Heart left ventricle (tissue), 16 donors: ENCODE results near the gene ADARB1. TPM values are rescaled to one million over a fixed set of nuclear protein-coding genes. Genes with fewer than 3 reads are reported as not detected.

Experiments
- ATAC-seq, 4 donors: fragments of 200-7000 bp; cut with Tn5 transposase; one replicate each; pipeline ENCODE4 v1.9.1; 2020 to 2022; ENCODE audit warnings: moderate library complexity in 4 of 4, mild to moderate bottlenecking in 3 of 4, moderate number of reproducible peaks in 1 of 4
- DNase-seq, 5 donors: peaks; one replicate each; pipeline ENCODE4 v3.0.0-alpha.2; 2020
- H3K27ac ChIP-seq, 12 donors: fragments of 200-600 bp; sonication (generic) in 4 of 12; one replicate each; pipeline versions ENCODE4 v1.5.0 to v1.8.0; 2016 to 2022; ENCODE audit warnings: mild to moderate bottlenecking in 2 of 12
- H3K27me3 ChIP-seq, 9 donors: fragments of 200-600 bp; sonication (generic) in 2 of 9; one replicate each; pipeline versions ENCODE4 v1.5.1 to v1.8.0; 2016 to 2022; ENCODE audit warnings: mild to moderate bottlenecking in 3 of 9
- H3K36me3 ChIP-seq, 9 donors: fragments of 200-600 bp; sonication (generic) in 2 of 9; one replicate each; pipeline versions ENCODE4 v1.5.0 to v1.8.0; 2018 to 2022; ENCODE audit warnings: mild to moderate bottlenecking in 2 of 9
- H3K4me1 ChIP-seq, 12 donors: fragments of 200-600 bp; sonication (generic) in 4 of 12; one replicate each; pipeline versions ENCODE4 v1.5.0 to v1.8.0; 2016 to 2022; ENCODE audit warnings: mild to moderate bottlenecking in 3 of 12
- H3K4me3 ChIP-seq, 12 donors: fragments of 200-600 bp; sonication (generic) in 4 of 12; one replicate each; pipeline versions ENCODE4 v1.5.0 to v1.8.0; 2017 to 2022; ENCODE audit warnings: mild to moderate bottlenecking in 9 of 12, moderate library complexity in 4 of 12
- H3K9me3 ChIP-seq, 12 donors: fragments of 200-600 bp; sonication (generic) in 4 of 12; one replicate each; pipeline versions ENCODE4 v1.5.0 to v1.8.0; 2016 to 2022; ENCODE audit warnings: mild to moderate bottlenecking in 1 of 12
- POLR2A ChIP-seq, 2 donors: fragments of 450-650 bp; IDR thresholded peaks; one replicate each; pipeline ENCODE4 v1.6.1; 2017; ENCODE audit warnings: antibody characterized with exemption in 2 of 2, mild to moderate bottlenecking in 2 of 2, moderate library complexity in 2 of 2
- WGBS, 4 donors: extraction: QIAGEN DNeasy Blood & Tissue Kit in 2 of 4; methylation state at CpG; one replicate each; pipeline versions ENCODE4 v1.1.5 to v1.1.7; 2013 to 2018; 5-methylcytosine and 5-hydroxymethylcytosine counted together
- intact Hi-C, 10 donors: fragments of 100-400 bp; cut with DNase I; formaldehyde crosslinking; loops; one replicate each; pipeline versions ENCODE4 v1.11.1 to v1.14.2; 2022
- polyA plus RNA-seq, 2 donors: library from polyadenylated mRNA; stranded (reverse); fragments of 200-250 nt; gene quantifications; one replicate each; pipeline ENCODE4 v1.2.3, GENCODE V29; 2013
- total RNA-seq, 9 donors: library from RNA; depleted of rRNA in 2 of 9; stranded (reverse); fragments of >200 nt in 2 of 9; fragmentation: NEBNext Ultra II Directional in 3 of 9; extraction: Animal tissue kit (Norgen Biotek cat#: 25700) in 3 of 9; gene quantifications; one replicate each; pipeline versions ENCODE4 v1.1.0 to v1.2.4, GENCODE V29; 2016 to 2023
- TF ChIP-seq, protein P1 (sequence below), 12 donors: fragments of 200-600 bp; sonication (generic) in 4 of 12; IDR thresholded peaks; one replicate each; pipeline versions ENCODE4 v1.5.0 to v1.8.0; 2018 to 2022; ENCODE audit warnings: antibody characterized with exemption in 12 of 12, mild to moderate bottlenecking in 5 of 12
- donor health status: ischemic (EF 13 %, LVEDD 7.1; RV severe dilation, severe dysfunction).
- donor health status: healthy with polysubstance abuse.
- donor health status: DM: no; HTN: yes; CAD: no.
- donor health status: DM: no; HTN: no; CAD: no.
- donor health status: ischemic (EF 25% LVEDD 6.9; RV normal size, moderate dysfunction).
- donor health status: ischemic (EF 25% LVEDD 5.7; RV mildly dilated, moderate dysfunction).
- donor health status: healthy.
- donor health status: DM: yes; HTN: yes; CAD: no.
- donor health status: ischemic (EF 35%, LVEDD 5.7; RV mildly dilated, moderate dysfunction).
- donor health status: nonischemic (EF 11% LVEDD 7.7; RV severe dilation, severe dysfunction).
- donor health status: DM: yes; HTN: yes; CAD: no.
- donor health status: PGD.
- donor health status: ischemic (EF 29% LVEDD 5.4; RV normal size, mild dysfunction).
- donor health status: nonischemic (EF 23%, LVEDD 6.1; RV moderate dilation, normal function).

Gene ADARB1
- total and polyA plus RNA-seq, 11 donors, result 6.9 to 16.3 (median 12.0) TPM

DNA sequence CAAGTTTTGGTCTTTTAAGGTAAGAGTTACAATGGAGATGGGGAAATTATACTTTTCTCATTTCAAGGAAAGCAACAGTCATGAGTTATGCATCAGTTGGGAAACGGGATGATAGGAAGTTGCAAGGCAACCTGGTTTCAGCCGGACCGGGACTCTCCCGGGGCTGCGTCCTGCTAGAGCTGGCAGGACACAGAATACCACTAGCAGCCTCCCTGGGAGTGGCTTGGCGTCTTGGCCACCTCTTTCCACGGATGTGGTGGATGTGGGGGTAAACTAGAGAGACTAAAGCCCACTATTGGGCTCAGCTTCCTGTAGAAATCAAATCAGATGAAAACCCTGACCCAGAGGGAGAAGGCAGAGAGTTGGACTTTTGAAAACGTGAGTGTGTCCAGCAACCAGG lies 71.9 kb downstream of the ADARB1 start:
- 44 to 61% (median 58%) methylated on average over 8 of the region's 8 CpGs for WGBS, 4 donors
- DNase-seq, result peak in 1 of 5 donors; percentile 16
- Histone ChIP-seq H3K4me1 (peaks cover 0 to 18% (median 2%) of the 10 kb centered on the region in 12 donors), H3K27ac (no peak overlapping the region), H3K36me3 (peaks cover 0 to 14% (median 5%) of the 10 kb centered on the region in 9 donors), H3K27me3 (no peaks in the 10 kb centered on the region), H3K4me3 (no peak overlapping the region), H3K9me3 (no peaks in the 10 kb centered on the region)
- intact Hi-C loops, result loop anchor here in 9 of 10 donors (5.0 to 10.0 kb wide), 8 partner anchors 58 to 448 kb away; partner anchors contain the start of gene POFUT2 (in 2 of the 9)
- peak in 1 of 4 donors; percentile 27 for ATAC-seq
- no peak for TF ChIP-seq POLR2A (IDR thresholded peaks at IDR 0.05)
- TF ChIP-seq, protein P1, sequence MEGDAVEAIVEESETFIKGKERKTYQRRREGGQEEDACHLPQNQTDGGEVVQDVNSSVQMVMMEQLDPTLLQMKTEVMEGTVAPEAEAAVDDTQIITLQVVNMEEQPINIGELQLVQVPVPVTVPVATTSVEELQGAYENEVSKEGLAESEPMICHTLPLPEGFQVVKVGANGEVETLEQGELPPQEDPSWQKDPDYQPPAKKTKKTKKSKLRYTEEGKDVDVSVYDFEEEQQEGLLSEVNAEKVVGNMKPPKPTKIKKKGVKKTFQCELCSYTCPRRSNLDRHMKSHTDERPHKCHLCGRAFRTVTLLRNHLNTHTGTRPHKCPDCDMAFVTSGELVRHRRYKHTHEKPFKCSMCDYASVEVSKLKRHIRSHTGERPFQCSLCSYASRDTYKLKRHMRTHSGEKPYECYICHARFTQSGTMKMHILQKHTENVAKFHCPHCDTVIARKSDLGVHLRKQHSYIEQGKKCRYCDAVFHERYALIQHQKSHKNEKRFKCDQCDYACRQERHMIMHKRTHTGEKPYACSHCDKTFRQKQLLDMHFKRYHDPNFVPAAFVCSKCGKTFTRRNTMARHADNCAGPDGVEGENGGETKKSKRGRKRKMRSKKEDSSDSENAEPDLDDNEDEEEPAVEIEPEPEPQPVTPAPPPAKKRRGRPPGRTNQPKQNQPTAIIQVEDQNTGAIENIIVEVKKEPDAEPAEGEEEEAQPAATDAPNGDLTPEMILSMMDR (IDR thresholded peaks at IDR 0.05), result no peak

DNA sequence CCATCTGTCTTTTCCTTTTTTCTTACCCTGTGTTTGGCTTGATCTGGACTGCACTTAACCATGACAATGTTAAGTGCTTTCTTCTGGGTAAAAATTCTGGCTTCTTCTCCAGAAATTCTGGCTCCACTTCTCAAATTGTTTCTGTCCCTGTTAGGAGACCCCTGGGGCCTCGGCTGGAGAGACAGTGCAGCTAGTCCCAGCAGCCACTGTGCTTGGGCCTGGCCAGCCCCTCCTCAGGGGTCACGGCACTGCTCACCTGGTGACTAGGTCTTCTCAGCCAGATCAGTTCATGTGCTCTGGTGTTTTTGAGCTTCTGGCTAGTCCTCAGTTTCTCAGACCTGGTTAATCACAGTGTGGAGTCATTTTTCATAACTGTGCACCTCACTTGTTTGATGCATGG lies 72.4 kb downstream of the ADARB1 start:
- no peaks in the 10 kb centered on the region for H3K27me3 ChIP-seq
- H3K9me3 ChIP-seq, result no peaks in the 10 kb centered on the region
- WGBS, 4 donors, result 68 to 83% (median 71%) methylated on average over 2 of the region's 2 CpGs
- H3K27ac ChIP-seq, result no peak overlapping the region
- DNase-seq (peak in 1 of 5 donors; percentile 9), ATAC-seq (no peak)
- no peak overlapping the region for H3K4me3 ChIP-seq
- intact Hi-C loops, result loop anchor here in 9 of 10 donors (5.0 to 10.0 kb wide), 8 partner anchors 58 to 448 kb away; partner anchors contain the start of gene POFUT2 (in 2 of the 9)
- peaks cover 0 to 17% (median 5%) of the 10 kb centered on the region in 9 donors for H3K36me3 ChIP-seq
- no peak for TF ChIP-seq POLR2A (IDR thresholded peaks at IDR 0.05)
- TF ChIP-seq, protein P1 (IDR thresholded peaks at IDR 0.05), result no peak
- peaks cover 0 to 22% (median 4%) of the 10 kb centered on the region in 12 donors for H3K4me1 ChIP-seq

DNA sequence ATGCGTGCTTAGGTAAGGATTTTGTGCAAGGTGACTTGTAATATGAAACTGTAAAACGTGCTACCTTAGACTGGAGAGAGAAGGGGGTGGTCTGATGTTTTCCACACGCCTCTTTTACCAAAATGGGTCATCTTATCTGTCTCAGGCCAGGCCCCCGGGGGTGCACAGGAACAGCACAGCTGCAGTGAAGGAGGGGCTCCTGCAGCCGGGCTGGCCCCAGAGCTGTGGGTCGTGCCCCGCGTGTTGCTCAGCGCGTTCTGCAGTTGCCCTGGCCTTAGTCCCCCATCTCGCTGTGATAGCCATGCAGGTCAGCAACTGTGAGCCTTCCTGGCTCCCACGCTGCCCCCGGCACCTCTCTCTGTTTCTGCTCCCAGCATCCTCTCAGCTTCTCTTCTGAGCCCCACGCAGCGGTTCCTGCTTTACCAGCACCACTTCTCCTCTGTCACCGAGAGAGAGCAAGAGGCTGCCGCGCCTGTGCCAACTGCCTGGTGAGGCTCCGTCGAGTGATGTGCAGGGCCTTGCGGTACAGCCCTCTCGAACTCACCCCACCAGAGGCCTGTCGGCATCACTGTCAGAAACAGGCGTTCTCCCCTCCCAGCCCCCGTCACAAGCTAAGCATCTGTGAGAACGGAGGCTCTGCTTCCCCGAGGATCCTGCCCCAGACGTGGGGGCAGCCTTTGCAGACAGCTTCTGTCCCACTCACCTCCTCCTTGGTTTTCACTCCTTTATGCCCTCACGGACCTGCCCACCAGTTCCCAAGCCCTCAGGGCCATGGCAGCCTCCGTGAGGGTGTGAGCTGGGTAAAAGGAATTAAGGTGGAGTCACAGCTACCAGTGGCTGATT lies 73.3 kb downstream of the ADARB1 start:
- Histone ChIP-seq H3K27me3 (no peaks in the 10 kb centered on the region), H3K36me3 (peaks cover 0 to 23% (median 9%) of the 10 kb centered on the region in 9 donors), H3K27ac (no peak overlapping the region), H3K4me3 (no peak overlapping the region), H3K4me1 (peaks cover 0 to 16% (median 4%) of the 10 kb centered on the region in 12 donors), H3K9me3 (no peaks in the 10 kb centered on the region)
- no peak for ATAC-seq
- TF ChIP-seq, protein P1 (IDR thresholded peaks at IDR 0.05), result no peak
- TF ChIP-seq POLR2A (IDR thresholded peaks at IDR 0.05), result no peak
- WGBS, 4 donors, result 86 to 90% (median 87%) methylated on average over 29 to 30 of the region's 30 CpGs
- intact Hi-C loops, result loop anchor here in 9 of 10 donors (5.0 to 10.0 kb wide), 8 partner anchors 57 to 447 kb away; partner anchors contain the start of gene POFUT2 (in 2 of the 9)
- DNase-seq, result peak in 1 of 5 donors; percentile 14
